Stimulated activated CD8-positive, alpha-beta memory T cell treated with anti-CD3 and anti-CD28 coated beads, Interleukin-4, amount 100 ng/mL, for 24 hours (primary cell): ENCODE measurements around the gene TRIM75.
"Not testable (repeated sequence)": the region's sequence is repeated elsewhere in the genome, so short reads cannot be mapped to it uniquely, and the experiment has no call there.

Experiments used
- DNase-seq: peaks from one replicate; pipeline ENCODE4 v3.0.0-alpha.2; 2020; ENCODE audit warnings: low read depth

TRIM75 gene

GRCh38 chr4:165053645-165054044 is at the start of gene TRIM75:
TSS of gene TRIM75 (plus strand) at chr4:165053866. CDS start at chr4:165059148, 5,282 bp downstream.
- DNase-seq: no peak

GRCh38 chr4:165005352-165005925 is 48.2 kb upstream of the TRIM75 start:
- no peak for DNase-seq

- DNase-seq: no peak
These were observed 47.2 kb upstream of the TRIM75 start for GRCh38 chr4:165006456-165006855.

GRCh38 chr4:165006886-165007285 is 46.8 kb upstream of the TRIM75 start:
- DNase-seq: no peak

GRCh38 chr4:165009493-165010227 is 44.0 kb upstream of the TRIM75 start:
- no peak for DNase-seq

DNA sequence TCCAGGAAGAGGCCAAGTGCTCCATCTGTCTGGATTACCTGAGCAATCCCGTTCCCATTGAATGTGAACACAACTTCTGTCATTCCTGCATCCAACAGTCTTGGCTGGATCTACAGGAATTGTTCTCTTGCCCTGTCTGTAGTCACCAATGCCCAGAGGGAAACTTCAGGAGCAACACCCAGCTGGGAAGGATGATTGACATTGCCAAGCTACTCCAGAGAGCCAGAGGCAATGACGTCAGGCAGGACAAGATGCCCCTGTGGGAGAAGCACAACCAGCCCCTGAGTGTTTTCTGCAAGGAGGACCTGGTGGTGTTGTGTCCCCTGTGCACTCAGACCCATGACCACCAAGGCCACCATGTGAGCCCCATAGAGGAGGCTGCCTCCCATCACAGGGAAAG is 43.2 kb upstream of the TRIM75 start:
- no peak for DNase-seq

- DNase-seq: no peak
These were observed 42.7 kb upstream of the TRIM75 start for GRCh38 chr4:165010991-165011390.

- no peak for DNase-seq
These were observed 42.3 kb upstream of the TRIM75 start for GRCh38 chr4:165011403-165011802.

GRCh38 chr4:165013691-165014090 is 40.0 kb upstream of the TRIM75 start:
- DNase-seq: no peak

GRCh38 chr4:165016971-165017370 is 36.7 kb upstream of the TRIM75 start:
- no peak for DNase-seq

GRCh38 chr4:165019995-165020394 is 33.7 kb upstream of the TRIM75 start:
- DNase-seq: not testable (repeated sequence)

DNA sequence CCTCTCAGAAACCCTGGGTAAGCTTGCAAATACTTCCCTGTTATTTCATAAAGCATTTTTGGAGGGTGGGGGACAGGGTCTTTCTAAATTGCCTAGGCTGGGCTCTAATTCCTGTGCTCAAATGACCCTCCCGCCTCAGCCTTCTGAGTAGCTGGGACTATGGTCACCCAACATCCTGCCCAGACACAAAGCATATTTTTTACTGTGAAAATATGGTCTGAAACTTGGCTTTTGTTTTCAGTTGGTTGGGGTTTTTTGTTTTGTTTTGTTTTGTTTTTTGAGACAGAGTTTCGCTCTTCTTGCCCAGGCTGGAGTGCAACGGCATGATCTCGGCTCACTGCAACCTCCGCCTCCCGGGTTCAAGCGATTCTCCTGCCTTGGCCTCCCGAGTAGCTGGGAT is 27.9 kb upstream of the TRIM75 start:
- DNase-seq: not testable (repeated sequence)

- no peak for DNase-seq
These were observed 25.8 kb upstream of the TRIM75 start for GRCh38 chr4:165027762-165028402.

DNA sequence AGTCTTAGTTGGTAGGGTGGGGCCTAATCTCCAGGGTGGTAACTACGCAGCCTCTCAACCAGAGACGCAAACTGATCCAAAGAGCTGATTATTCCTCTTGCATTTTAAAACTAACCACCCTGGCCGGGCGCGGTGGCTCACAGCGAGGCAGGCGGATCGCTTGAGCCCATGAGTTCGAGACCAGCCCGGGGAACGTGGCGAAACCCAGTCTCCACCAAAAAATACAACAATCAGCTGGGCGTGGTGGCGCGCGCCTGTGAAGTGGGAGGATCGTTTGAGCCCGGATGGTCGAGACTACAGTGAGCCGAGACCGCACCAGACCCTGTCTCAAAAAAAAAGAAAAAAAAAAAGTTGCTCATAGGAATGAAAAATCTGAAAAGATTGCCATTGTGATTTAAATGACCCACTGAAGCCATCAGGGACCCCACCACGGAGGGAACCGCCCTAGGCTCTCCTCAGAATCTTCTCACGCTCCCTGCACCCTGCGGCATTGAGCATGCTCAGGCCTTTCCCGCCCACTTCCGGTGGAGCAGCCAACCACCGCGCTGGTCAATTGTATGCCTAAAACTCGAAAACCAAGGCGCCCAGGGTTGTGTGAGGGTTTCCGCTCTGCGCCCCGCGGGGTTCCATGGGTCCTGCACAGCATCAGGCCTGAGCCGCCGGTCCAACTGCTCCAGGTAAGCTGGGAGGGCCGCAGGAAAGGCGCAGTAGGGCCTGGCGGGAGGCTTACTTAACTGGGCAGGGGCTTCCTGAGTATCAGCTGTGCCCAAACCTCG is 22.0 kb upstream of the TRIM75 start, which contains the start of gene TRIM60:
TSS of gene TRIM60 (plus strand) at position 564 of the 776 bp plus-strand sequence. CDS start 8,074 bp downstream, outside the sequence.
- no peak for DNase-seq

DNA sequence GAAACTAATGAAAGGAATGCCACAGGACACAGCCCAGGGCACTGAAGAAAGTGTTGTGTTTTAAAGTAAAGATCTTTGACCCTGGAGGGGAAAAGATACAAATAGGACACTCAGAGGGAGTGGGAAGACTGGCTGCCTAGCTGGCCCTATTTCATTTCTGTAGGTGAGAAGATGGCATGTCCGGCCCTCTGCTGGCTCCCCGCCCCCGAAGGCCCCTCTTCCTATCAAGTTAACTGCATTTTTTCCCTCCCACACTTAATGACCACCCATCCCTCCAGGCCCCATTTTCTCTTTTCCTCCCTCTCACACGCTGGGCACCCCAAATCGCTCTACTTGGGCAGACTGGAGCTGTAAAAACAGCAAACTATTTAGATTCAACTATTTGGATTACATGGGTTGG is 5.5 kb upstream of the TRIM75 start:
- no peak for DNase-seq

GRCh38 chr4:165052627-165053026 is 1.0 kb upstream of the TRIM75 start:
- DNase-seq: no peak

DNA sequence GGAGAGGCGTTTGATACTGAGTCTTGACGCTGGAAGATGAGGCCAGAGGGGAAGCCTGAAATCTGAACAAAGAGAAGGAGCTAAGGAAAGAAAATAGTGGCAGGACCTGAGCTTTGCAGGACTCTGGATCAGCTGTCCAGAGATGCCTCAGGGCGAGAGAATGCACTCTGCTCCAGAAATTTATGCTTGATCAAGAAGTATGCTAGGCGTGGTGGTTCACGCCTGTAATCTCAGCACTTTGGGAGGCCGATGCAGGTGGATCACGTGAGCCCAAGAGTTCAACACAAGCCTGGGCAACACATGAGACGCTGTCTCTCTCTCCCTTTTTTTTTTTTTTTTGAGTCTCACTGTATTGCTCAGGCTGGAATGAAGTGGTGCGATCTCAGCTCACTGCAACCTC is 1.9 kb downstream of the TRIM75 start:
- DNase-seq: no peak

GRCh38 chr4:165058666-165059065 is 5.0 kb downstream of the TRIM75 start:
- no peak for DNase-seq

- DNase-seq: no peak
These were observed 5.7 kb downstream of the TRIM75 start for GRCh38 chr4:165059386-165059785.

- no peak for DNase-seq
These were observed 7.3 kb downstream of the TRIM75 start for GRCh38 chr4:165060938-165061337.

- DNase-seq: no peak
These were observed 16.9 kb downstream of the TRIM75 start for GRCh38 chr4:165070560-165070959.

DNA sequence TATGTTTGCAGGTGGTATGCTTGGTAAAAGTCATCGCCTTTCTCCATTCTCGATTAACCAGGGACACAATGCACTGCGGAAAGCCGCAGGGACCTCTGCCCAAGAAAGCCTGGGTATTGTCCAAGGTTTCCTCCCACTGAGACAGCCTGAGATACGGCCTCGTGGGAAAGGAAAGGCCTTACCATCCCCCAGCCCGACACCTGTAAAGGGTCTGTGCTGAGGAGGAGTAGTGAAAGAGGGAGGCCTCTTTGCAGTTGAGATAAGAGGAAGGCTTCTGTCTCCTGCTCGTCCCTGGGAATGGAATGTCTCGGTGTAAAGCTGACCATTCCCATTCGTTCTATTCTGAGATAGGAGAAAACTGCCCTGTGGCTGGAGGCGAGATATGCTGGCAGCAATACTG is 19.7 kb downstream of the TRIM75 start:
- DNase-seq: not testable (repeated sequence)
